ENCODE data around the gene SLC9C1.

The SLC9C1 gene

DNA sequence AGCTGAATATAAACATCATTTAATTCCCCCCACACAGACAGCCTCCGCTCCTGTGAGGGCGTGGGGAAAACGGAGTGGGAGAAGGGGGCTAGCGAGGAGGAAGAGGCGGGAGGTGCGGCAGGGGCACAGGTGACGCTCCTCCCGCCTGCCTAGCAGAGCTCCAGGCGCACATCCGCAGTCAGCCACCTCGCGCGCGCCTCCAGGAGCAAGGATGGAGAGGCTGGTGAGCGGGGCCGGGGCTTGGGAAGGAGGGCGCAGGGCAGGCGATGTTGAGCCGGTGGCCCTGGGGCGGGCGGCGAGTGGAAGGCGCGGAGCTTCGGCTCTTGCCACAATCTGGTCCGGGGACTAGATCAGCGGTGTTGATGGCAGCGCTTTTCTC lies 39.0 kb upstream of the SLC9C1 start, which contains the start of gene CD200:
CD200 (plus strand) TSS at position 155 of the 379 bp plus-strand sequence; CDS start at position 212, 57 bp downstream.
- no peak within 1 kb of the TSS for H3K27ac ChIP-seq (ENCODE audit: insufficient read depth, low read length, poor library complexity, severe bottlenecking)

GRCh38 chr3:112331851-112332250 lies 37.8 kb upstream of the SLC9C1 start:
- H3K27ac ChIP-seq (ENCODE audit: insufficient read depth, low read length, poor library complexity, severe bottlenecking) = no peak overlapping the region
- no peaks in the 10 kb centered on the region for H3K9me3 ChIP-seq (ENCODE audit: control insufficient read depth, low read length)
- no peak overlapping the region for H3K4me3 ChIP-seq (ENCODE audit: insufficient read depth, low read depth, low read length, poor library complexity, severe bottlenecking)
- peaks cover 10% of the 10 kb centered on the region for H3K4me1 ChIP-seq (ENCODE audit: control insufficient read depth, insufficient read depth, low read length, poor library complexity, severe bottlenecking)
- H3K27me3 ChIP-seq (replicated peaks; ENCODE audit: control insufficient read depth, insufficient read depth, low read length, poor library complexity, severe bottlenecking) = no peaks in the 10 kb centered on the region
- H3K36me3 ChIP-seq (ENCODE audit: control insufficient read depth, insufficient read depth, low read length) = no peaks in the 10 kb centered on the region
- no peak for DNase-seq

More for the DNA sequence above, 39.0 kb upstream of the SLC9C1 start, which contains the start of gene CD200:
- Histone ChIP-seq H3K9me3 (ENCODE audit: control insufficient read depth, low read length) (no peaks in the 10 kb centered on the region), H3K4me3 (ENCODE audit: insufficient read depth, low read depth, low read length, poor library complexity, severe bottlenecking) (peak within 1 kb of the TSS; percentile 69), H3K4me1 (ENCODE audit: control insufficient read depth, insufficient read depth, low read length, poor library complexity, severe bottlenecking) (peaks cover 10% of the 10 kb centered on the region), H3K36me3 (ENCODE audit: control insufficient read depth, insufficient read depth, low read length) (no peaks in the 10 kb centered on the region), H3K27me3 (replicated peaks; ENCODE audit: control insufficient read depth, insufficient read depth, low read length, poor library complexity, severe bottlenecking) (no peaks in the 10 kb centered on the region)
- DNase-seq = peak in 2 of 3 donors; percentile 11 to 13

DNA sequence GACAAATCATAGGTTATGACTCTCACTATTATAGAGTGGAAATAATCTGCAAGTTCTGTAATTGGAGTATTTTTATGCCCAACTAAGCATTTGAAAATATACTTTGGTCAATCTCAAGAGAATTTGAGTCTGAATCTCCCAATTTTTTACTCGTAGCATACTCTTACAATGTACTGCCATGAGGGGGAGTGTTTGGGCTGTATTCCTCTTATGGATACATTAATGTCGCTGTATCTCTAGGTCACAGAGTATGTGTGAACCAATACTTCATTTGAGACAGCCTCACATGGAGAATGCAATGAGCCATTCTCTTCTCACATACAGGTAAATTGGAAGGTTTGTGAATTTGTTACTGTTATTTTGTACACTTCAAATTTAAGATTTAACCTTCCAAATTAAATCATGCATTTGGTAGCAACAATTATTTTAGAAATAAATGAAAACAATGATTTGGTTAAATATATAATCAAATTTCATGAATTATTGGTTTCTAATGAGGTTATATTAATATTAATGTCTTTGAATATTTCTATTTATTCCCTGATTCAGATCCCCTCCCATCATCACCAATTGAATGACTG lies 33.4 kb upstream of the SLC9C1 start:
- Histone ChIP-seq H3K9me3 (ENCODE audit: control insufficient read depth, low read length) (no peaks in the 10 kb centered on the region), H3K4me1 (ENCODE audit: control insufficient read depth, insufficient read depth, low read length, poor library complexity, severe bottlenecking) (no peaks in the 10 kb centered on the region), H3K36me3 (ENCODE audit: control insufficient read depth, insufficient read depth, low read length) (no peaks in the 10 kb centered on the region), H3K4me3 (ENCODE audit: insufficient read depth, low read depth, low read length, poor library complexity, severe bottlenecking) (no peak overlapping the region), H3K27ac (ENCODE audit: insufficient read depth, low read length, poor library complexity, severe bottlenecking) (no peak overlapping the region), H3K27me3 (replicated peaks; ENCODE audit: control insufficient read depth, insufficient read depth, low read length, poor library complexity, severe bottlenecking) (no peaks in the 10 kb centered on the region)
- peak in 1 of 3 donors; percentile 9 for DNase-seq

DNA sequence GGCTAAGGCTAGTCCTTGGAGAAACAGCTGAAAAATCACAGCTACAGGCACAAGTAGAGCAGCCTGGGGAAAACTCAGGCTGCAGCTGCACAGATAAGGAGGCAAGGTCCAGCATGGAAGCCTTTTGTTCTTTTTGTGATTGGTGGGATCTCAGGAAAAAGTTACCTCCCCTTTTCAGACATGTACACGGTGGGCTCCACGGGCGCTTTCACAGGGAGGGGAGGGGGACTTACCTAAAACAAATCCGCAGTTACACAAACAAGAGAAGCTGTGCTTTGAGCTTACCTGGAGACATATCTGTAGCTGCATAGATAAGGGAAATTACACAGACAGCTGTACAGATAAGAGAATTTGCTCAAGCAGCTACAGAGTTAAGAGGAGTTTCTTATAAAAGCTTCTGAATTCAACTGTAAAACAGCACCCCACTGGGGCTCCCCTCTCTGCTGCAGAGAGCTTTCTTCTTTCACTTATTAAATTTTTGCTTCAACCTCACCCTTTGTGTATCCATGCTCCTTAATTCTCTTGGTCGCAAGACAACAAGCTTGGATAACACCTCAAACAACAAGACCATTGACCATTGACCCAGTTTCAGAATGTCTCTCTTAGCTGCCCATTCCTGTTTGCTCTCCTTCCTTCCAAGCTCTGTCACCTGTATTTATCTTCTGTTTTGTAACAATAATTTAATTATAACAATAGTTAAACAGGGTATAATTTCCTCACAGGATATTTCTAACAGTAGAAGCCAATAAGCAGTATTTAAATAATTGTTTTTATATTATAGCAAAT lies 28.0 kb upstream of the SLC9C1 start:
- H3K27me3 ChIP-seq (replicated peaks; ENCODE audit: control insufficient read depth, insufficient read depth, low read length, poor library complexity, severe bottlenecking) = no peaks in the 10 kb centered on the region
- H3K9me3 ChIP-seq (ENCODE audit: control insufficient read depth, low read length) = no peaks in the 10 kb centered on the region
- no peak overlapping the region for H3K27ac ChIP-seq (ENCODE audit: insufficient read depth, low read length, poor library complexity, severe bottlenecking)
- no peaks in the 10 kb centered on the region for H3K4me1 ChIP-seq (ENCODE audit: control insufficient read depth, insufficient read depth, low read length, poor library complexity, severe bottlenecking)
- no peak overlapping the region for H3K4me3 ChIP-seq (ENCODE audit: insufficient read depth, low read depth, low read length, poor library complexity, severe bottlenecking)
- no peak for DNase-seq
- H3K36me3 ChIP-seq (ENCODE audit: control insufficient read depth, insufficient read depth, low read length) = no peaks in the 10 kb centered on the region

DNA sequence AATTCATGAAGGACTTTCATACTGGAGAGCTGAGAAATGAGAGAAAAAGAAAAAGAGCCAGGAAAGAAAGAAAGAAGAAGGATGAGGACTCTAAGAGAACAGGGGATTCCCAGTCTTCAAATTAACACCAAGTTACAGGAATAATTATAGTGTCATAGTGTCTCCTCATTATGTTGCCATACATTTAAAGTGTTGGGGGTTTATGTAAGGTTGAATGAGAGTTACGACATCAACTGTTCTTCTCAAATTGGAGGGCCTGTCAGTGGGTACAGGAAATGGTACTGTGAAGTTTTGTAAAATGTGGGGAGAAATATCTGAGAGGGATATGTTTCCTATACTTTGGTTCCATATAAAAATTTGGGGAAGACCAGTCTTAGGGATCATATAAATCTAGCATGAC lies 26.7 kb upstream of the SLC9C1 start:
- Histone ChIP-seq H3K27ac (ENCODE audit: insufficient read depth, low read length, poor library complexity, severe bottlenecking) (no peak overlapping the region), H3K27me3 (replicated peaks; ENCODE audit: control insufficient read depth, insufficient read depth, low read length, poor library complexity, severe bottlenecking) (no peaks in the 10 kb centered on the region), H3K36me3 (ENCODE audit: control insufficient read depth, insufficient read depth, low read length) (no peaks in the 10 kb centered on the region), H3K4me1 (ENCODE audit: control insufficient read depth, insufficient read depth, low read length, poor library complexity, severe bottlenecking) (no peaks in the 10 kb centered on the region), H3K9me3 (ENCODE audit: control insufficient read depth, low read length) (no peaks in the 10 kb centered on the region), H3K4me3 (ENCODE audit: insufficient read depth, low read depth, low read length, poor library complexity, severe bottlenecking) (no peak overlapping the region)
- no peak for DNase-seq

DNA sequence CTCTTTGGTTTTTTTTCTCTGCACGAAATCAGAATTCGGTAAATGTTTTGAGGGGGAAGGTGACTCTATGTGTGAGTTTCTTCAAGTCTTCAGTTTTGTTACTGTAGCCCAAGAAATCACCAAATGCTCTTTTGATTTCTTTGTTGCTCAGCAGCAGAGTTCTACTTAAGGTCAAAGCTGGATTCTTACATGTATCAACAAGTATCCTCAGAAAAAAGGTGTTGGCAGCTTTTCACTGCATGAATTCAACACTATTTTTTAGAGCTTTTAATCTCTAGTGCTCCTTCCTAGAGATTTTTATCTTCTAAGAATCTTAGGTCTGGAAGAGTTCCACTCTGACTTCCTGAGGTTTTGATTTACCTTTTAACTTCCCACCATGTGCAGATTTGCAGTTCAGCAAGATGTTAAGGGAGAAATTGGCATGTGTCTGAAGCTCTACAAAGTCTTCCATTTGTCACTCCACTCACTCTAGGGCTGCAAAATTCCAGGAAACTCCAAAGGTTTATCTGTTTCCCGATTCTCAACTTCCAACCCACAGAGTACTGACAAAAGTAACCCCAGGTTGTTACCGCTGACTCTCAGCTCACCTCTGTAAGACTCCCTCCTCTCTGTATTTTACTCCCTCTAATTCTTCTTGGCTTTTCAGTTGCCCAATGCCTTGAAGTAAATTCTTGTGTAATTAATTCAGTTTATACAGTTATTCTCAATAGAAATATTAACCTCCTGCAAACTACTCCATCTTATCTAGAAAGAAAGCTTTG lies 25.7 kb upstream of the SLC9C1 start:
- H3K9me3 ChIP-seq (ENCODE audit: control insufficient read depth, low read length) = no peaks in the 10 kb centered on the region
- H3K27me3 ChIP-seq (replicated peaks; ENCODE audit: control insufficient read depth, insufficient read depth, low read length, poor library complexity, severe bottlenecking) = no peaks in the 10 kb centered on the region
- no peaks in the 10 kb centered on the region for H3K4me1 ChIP-seq (ENCODE audit: control insufficient read depth, insufficient read depth, low read length, poor library complexity, severe bottlenecking)
- H3K36me3 ChIP-seq (ENCODE audit: control insufficient read depth, insufficient read depth, low read length) = no peaks in the 10 kb centered on the region
- H3K27ac ChIP-seq (ENCODE audit: insufficient read depth, low read length, poor library complexity, severe bottlenecking) = no peak overlapping the region
- H3K4me3 ChIP-seq (ENCODE audit: insufficient read depth, low read depth, low read length, poor library complexity, severe bottlenecking) = no peak overlapping the region
- no peak for DNase-seq

GRCh38 chr3:112315791-112316190 lies 21.8 kb upstream of the SLC9C1 start:
- Histone ChIP-seq H3K36me3 (ENCODE audit: control insufficient read depth, insufficient read depth, low read length) (no peaks in the 10 kb centered on the region), H3K27ac (ENCODE audit: insufficient read depth, low read length, poor library complexity, severe bottlenecking) (no peak overlapping the region), H3K4me1 (ENCODE audit: control insufficient read depth, insufficient read depth, low read length, poor library complexity, severe bottlenecking) (no peaks in the 10 kb centered on the region), H3K9me3 (ENCODE audit: control insufficient read depth, low read length) (no peaks in the 10 kb centered on the region), H3K4me3 (ENCODE audit: insufficient read depth, low read depth, low read length, poor library complexity, severe bottlenecking) (no peak overlapping the region), H3K27me3 (replicated peaks; ENCODE audit: control insufficient read depth, insufficient read depth, low read length, poor library complexity, severe bottlenecking) (no peaks in the 10 kb centered on the region)
- DNase-seq = no peak

DNA sequence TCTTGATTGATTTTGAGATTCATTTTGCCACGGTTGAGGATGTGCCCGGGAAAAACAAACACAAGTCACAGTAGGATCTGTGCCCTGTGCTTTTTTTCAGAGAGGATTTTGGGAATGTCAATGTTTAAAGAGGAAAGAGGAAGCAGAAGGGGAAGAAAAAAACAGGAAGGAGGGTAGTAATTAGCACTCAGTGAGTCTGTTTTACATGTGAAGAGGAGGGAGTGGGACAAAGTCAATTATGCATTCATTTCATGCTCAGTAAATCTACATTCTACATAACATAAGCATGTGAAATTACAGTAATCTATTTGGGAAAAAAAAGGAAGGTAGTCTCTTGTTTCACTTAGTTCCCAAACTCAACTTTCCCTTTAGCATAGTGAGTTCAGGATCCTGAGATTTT lies 20.6 kb upstream of the SLC9C1 start:
- Histone ChIP-seq H3K4me3 (ENCODE audit: insufficient read depth, low read depth, low read length, poor library complexity, severe bottlenecking) (no peak overlapping the region), H3K36me3 (ENCODE audit: control insufficient read depth, insufficient read depth, low read length) (no peaks in the 10 kb centered on the region), H3K27ac (ENCODE audit: insufficient read depth, low read length, poor library complexity, severe bottlenecking) (no peak overlapping the region), H3K27me3 (replicated peaks; ENCODE audit: control insufficient read depth, insufficient read depth, low read length, poor library complexity, severe bottlenecking) (no peaks in the 10 kb centered on the region), H3K4me1 (ENCODE audit: control insufficient read depth, insufficient read depth, low read length, poor library complexity, severe bottlenecking) (no peaks in the 10 kb centered on the region), H3K9me3 (ENCODE audit: control insufficient read depth, low read length) (no peaks in the 10 kb centered on the region)
- no peak for DNase-seq

DNA sequence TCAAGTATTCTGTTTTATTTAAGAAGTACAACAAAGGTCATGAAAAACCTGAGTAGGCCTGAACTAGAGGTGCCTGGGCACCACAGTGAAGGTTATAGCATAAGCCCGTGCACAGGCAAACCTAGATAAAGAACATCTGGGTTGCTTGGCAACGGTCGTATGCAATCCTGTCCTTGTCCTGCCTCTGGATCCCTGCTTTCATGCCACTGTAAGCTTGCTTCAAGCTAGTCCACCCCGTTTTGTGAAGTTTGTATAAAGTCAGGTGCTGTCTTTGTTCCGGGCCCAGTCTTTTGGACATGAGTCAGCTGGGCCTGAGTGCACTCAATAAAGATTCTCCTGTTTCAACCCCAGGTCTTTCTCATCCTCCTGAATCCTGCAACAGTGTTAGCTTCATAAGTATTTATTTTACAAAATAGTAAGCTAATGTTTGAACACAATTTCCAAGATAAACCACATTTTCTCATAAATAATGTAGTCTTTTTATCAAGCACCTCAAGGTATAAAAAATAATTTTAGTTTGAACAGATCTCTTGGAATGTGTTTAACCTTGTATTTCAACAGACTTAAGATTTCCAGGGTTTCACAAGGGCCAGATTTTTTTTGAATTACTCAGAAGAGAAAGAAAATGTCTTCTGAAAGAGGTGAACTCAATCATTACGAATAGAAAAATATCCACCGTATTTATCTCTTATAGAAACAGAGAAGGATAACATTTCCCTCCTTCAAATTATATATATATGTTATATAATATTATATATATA lies 14.3 kb upstream of the SLC9C1 start:
- Histone ChIP-seq H3K36me3 (ENCODE audit: control insufficient read depth, insufficient read depth, low read length) (no peaks in the 10 kb centered on the region), H3K27me3 (replicated peaks; ENCODE audit: control insufficient read depth, insufficient read depth, low read length, poor library complexity, severe bottlenecking) (no peaks in the 10 kb centered on the region), H3K4me1 (ENCODE audit: control insufficient read depth, insufficient read depth, low read length, poor library complexity, severe bottlenecking) (peaks cover 8% of the 10 kb centered on the region), H3K27ac (ENCODE audit: insufficient read depth, low read length, poor library complexity, severe bottlenecking) (no peak overlapping the region), H3K9me3 (ENCODE audit: control insufficient read depth, low read length) (no peaks in the 10 kb centered on the region), H3K4me3 (ENCODE audit: insufficient read depth, low read depth, low read length, poor library complexity, severe bottlenecking) (no peak overlapping the region)
- no peak for DNase-seq
